GDM1 (cell line): ENCODE data around the gene MACROD2.
"Not testable (repeated sequence)": the region's sequence is repeated elsewhere in the genome, so short reads cannot be mapped to it uniquely, and the experiment has no call there.

Experiments used
- DNase-seq: peaks from one replicate; lab custom pipeline; 2025; lab: John Stamatoyannopoulos, UW

Gene MACROD2

DNA sequence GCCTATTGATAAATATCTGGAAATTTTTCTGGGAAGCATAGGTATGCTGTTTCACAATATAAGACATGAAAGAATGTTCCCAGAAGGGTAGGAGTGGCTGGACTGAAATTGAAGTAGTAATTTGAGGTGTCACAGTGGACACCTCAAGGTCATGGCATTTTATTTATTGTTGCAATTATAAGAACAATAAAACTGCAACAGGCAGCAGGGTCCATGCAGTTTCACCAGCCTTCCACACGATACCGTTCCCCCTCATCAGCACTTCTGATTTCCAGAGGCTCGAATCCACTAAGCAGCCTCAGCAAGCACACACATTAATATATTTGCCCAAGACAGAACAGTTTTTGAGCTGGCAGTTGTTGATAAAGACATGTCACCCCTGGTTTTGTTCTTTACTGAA, 1540.5 kb downstream of the MACROD2 start:
- no peak for DNase-seq

GRCh38 chr20:15537200-15537599, 1541.9 kb downstream of the MACROD2 start:
- not testable (repeated sequence) for DNase-seq

- no peak for DNase-seq
These were observed 1547.3 kb downstream of the MACROD2 start for GRCh38 chr20:15542655-15543054.

DNA sequence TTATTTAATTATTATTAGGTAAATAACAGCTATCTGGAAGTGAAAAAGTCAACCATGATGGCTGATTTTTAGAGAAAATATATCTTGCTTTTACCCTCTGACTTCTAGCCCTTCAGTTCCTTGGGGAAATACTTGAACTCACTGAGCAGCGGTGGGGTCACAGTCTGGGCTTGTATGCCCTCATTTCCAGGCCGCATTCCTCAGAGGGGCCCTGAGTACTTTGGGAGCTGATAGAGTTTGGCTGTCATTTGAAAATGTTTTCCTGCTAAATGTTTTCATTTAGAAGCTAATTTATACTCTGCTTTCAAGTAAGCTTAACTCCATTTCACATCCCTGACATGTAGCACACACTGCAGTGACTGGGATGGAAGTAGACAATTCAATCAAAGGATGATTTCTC, 1549.4 kb downstream of the MACROD2 start:
- no peak for DNase-seq

DNA sequence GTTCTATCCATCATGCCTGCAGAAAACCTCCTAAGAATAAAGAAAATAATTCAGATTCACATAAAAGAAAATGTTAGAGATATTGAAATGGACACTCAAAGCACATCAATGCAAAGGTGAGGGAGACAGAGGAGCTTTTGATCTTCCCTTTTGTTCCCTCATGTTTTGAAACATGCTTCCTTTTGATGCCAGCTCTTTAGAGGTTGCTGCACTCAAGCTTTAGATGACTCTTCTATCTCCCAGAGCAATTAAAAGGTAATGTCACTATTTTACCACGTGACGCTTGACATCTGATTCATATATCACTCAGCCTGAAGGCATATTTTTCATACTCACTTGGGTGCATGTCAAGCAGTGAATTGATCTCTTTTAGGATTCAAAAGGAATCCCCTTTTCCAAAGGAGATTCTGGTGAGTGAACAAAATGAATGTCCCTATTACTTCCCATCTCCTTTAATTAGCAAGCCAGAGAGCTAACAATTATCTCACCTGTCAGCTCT, 1551.3 kb downstream of the MACROD2 start:
- DNase-seq, result no peak

GRCh38 chr20:15547119-15547518, 1551.8 kb downstream of the MACROD2 start:
- DNase-seq, result no peak

DNA sequence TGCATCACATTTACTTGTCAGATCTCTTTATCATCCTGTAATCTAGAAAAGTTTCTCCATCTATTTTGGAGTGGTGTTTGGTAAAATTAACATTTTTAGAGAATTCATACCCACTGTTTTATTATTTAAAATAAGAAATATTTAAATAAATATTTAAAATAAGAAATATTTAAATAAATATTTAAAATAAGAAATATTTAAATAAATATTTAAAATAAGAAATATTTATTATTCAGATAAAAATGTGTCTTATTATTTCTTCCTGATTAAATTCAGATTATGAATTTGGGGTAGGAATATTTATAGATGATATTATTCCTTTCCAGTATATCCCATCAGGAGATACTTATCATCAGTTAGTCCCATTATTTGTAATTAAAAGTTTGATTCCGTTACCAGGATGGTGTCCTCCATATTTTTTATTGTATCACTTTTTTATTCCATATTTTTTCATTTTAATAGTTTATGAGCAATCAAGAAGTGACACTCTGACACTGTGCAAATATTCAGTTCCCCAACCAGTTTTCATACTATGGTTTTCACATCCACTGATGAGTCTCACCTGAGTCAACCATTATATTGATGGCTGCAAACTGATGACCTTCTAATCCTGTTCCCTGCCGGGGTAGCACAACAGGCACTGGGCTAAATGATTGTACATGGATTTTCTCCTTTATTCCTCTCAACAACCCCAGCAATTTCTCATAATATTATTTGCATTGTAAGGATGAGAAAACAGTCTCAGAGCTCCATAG, 1555.0 kb downstream of the MACROD2 start:
- no peak for DNase-seq

DNA sequence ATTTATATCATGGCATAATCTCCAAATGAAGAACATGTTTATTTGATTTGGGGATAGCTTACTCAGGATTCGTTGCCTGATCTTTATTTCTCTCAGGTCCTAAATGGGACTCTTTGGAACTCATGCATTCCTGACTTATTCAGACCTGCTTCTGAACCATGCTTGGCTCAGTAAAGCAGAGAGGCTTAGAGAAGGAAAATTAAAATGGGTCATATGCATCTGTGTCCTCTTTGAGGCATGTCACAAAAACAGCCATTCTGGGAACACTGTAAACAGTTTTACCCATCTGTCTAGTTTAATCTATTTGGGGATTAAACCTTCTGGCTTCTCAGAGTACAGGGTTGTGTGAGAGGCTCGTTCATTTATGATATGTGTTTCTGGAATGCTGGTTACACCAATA, 1560.6 kb downstream of the MACROD2 start:
- no peak for DNase-seq

- no peak for DNase-seq
These were observed 1561.6 kb downstream of the MACROD2 start for GRCh38 chr20:15556869-15557268.

GRCh38 chr20:15561070-15561569, 1565.8 kb downstream of the MACROD2 start:
- DNase-seq, result no peak

DNA sequence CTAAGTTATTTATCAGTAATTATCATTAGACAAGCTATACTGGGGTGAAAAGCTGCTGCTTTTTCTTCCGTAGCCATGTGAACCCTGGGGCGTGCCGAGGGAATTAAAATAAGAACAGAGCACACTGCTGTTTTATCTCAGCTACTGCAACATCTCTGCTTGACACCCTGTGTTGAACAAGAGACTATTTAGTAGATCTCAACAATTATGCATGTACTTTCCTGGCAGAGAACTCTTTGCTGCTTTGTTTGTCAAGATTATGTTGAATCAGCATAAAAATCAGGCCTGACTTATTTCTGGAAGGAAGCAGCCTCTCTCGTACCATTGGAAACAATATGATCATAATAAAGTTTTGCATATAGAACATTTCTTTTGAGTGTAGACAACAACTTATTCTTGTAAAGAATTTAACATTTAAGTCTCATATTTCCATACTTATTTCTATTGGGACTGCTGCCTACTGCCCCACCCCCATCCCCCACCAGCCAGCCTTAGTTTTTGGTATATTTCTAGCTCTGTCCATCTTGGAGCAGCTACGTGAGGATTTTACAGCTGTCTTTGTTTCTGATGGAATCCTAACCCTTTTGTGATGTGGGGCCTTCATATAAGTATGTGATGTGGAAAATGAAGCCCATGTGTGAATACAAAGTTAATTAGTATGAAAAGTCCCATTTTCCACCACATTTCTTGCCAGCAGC, 1566.5 kb downstream of the MACROD2 start:
- DNase-seq, result no peak

DNA sequence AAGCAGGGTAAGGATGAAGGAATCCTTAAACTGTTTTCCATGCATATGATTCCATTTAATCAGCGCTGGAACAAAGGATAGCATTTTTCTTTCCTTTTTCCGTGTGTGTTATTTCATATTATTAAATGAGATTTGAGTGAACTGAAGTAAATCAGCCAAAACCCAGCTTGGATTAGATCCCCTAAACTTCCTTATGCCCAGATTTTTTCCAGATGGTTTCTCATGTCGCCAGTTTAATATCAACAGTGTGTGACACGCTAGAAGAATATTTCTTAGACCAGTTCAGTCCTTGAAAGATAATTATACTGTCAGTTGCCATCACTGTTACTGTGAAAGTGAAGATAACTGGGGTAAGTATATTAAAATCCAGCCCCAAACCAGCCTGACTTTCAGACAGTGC, 1568.5 kb downstream of the MACROD2 start:
- DNase-seq, result no peak

DNA sequence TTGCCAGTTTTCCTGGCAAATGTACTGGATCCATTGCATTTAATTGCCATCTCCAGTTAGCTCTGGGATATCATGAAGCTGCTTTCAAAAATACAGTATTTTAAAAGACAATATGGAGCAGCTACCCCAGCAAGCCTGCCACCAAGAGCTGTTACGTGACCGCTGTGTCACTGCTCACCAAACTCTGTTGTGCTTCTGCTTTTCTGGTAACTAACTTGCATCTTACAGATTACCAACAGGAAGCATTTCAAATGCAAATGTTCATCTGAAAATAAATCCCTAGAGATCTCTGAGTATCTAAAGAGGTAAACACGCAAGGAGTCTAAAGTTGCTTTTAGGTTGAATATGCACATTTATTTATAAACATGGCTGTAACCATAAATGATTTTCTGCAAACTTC, 1569.7 kb downstream of the MACROD2 start:
- no peak for DNase-seq

GRCh38 chr20:15565786-15566185, 1570.5 kb downstream of the MACROD2 start:
- DNase-seq, result no peak

DNA sequence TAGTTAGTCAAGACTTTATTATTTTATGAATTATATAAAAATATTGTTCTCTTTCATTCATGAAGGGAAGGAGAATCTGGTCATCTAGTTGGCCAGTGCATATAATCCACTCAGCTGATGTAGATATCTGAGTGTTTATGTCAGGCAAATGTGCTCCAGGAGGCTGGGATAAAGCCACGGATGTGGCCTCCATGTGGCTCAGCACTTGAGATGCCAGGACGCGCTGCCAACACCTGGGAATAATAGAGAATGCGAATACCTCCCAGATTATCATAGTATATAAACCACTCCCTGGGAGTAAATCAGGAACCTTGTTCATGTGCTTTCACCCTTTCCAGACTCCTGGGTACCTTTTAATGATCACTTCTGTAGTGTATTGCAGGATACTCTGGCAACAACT, 1571.9 kb downstream of the MACROD2 start:
- no peak for DNase-seq

- no peak for DNase-seq
These were observed 1574.8 kb downstream of the MACROD2 start for GRCh38 chr20:15570156-15570555.

DNA sequence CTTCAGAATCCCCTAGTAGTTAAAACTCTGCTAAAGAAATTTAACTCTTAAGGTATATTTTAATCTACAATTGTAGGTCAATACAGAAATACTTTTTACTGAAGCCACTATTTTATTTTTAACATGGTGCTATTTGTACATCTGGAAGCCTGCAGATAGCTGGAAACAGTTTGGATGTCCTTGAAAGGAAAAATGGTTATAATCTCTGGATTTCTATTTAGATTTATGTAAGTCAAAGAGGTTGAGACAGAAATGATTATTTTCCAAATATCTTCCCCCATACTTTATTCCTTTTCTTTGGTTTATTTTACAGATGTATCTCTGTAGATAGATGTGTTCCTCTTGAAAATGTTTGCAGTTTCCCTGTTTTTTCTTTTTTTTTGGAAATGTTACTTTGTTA, 1575.7 kb downstream of the MACROD2 start:
- no peak for DNase-seq

DNA sequence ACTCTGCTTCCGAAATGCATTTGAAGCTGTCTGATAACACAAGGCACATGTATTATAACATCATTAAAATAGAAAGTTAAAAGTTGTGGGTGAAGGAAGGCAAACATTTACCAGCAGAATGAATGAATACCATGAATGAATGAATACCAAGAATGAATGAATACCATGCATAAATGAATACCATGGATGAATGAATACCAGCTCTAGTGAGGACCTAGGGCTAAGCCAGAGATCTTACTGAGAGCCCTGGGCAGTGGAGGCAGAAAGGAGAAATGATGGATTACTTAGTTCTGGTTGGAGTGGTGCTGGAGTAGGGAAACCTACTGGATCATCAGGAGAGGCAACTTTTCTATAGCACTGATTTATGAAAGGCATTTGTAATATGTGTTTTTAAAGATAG, 1579.9 kb downstream of the MACROD2 start:
- DNase-seq, result no peak

- no peak for DNase-seq
These were observed 1581.1 kb downstream of the MACROD2 start for GRCh38 chr20:15576411-15576810.

- DNase-seq, result no peak
These were observed 1582.8 kb downstream of the MACROD2 start for GRCh38 chr20:15578113-15578512.

DNA sequence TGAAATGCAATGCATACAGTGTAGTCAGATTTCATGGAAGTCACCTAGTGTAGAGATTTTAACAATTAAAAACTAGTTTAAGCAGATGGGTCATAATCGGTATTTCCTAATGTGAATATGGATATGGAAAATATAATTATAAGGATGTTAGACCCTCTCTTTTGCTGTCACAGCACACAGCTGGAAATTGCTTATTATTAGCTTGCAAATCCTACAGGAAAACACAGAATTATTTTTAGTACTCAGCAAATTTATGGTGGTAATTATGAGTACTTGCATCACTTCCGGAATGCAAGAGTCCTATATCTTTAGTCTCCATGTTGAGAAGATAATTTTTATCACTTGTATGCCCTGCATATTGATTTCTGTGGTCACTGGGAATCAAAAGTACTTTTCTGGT, 1584.4 kb downstream of the MACROD2 start:
- no peak for DNase-seq

DNA sequence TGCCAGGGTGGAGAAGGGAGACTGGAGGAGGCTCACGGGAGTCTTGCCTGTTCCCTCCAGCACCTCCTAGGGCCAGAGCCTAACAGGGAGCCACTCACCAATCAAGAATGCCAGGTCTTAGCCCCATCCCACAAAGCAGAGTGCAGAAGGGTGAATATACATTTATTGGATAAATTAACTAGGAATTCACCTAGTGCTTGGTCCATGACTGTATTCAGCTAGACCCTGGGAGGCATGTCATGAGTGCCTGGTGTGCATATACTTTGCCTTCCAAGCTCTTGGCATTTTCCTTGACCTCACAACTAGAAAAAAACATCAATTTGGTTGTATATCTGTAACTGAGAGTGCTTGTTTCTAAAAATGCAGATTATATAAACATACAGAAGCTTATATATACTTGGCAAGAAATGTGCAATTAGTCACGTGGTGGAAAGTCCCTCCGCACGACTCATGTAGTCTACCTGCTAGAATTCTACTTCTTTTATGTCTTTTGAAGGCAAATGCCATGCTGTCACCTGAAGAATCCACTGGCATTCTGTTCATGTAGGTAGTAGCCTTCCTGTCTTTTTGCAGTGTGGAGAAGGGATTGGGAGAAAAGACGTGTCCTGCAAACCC, 1586.9 kb downstream of the MACROD2 start:
- DNase-seq, result no peak

DNA sequence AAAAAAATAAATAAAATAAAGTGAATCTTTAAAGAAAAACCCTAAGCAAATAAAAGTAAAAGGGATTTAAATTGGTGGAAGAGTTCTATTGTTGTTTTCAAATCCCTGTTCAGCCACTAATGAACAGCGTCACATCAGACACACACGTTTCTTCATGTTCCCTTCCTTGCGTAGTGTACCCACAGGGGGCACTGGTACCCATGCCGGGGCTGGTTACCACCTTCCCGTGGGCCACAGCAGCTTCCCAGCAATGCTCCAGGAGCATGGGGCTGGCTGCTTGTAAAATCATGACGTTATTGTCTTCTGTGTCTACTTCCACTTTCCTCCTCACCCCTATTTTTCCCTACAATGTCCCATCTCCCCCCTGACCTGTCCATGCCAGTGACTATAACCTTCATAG, 1589.2 kb downstream of the MACROD2 start:
- no peak for DNase-seq
